Ishikawa (cell line): ENCODE results near the gene PDP2.

Experiments
- CEBPB ChIP-seq: IDR thresholded peaks from 2 replicates; pipeline ENCODE4 v1.6.1; 2012
- CREB1 ChIP-seq: IDR thresholded peaks from 2 replicates; pipeline ENCODE4 v1.6.1; 2012; ENCODE audit warnings: low read depth
- EGR1 ChIP-seq: IDR thresholded peaks from 2 replicates; pipeline ENCODE4 v1.6.1; 2012
- EP300 ChIP-seq: IDR thresholded peaks from 2 replicates; pipeline ENCODE4 v1.6.1; 2012; ENCODE audit warnings: borderline replicate concordance
- FOXM1 ChIP-seq: IDR thresholded peaks from 2 replicates; pipeline ENCODE4 v1.6.1; 2012; ENCODE audit warnings: low read depth, borderline replicate concordance
- MAX ChIP-seq: IDR thresholded peaks from 2 replicates; pipeline ENCODE4 v1.6.1; 2012
- NFIC ChIP-seq: IDR thresholded peaks from 2 replicates; pipeline ENCODE4 v1.6.1; 2012
- RAD21 ChIP-seq: IDR thresholded peaks from 2 replicates; pipeline ENCODE4 v1.6.1; 2012; ENCODE audit warnings: low read depth
- REST ChIP-seq: IDR thresholded peaks from 2 replicates; pipeline ENCODE4 v1.6.1; 2012; ENCODE audit warnings: low read depth, mild to moderate bottlenecking
- TAF1 ChIP-seq: IDR thresholded peaks from 2 replicates; pipeline ENCODE4 v1.6.1; 2012; ENCODE audit warnings: low read depth, mild to moderate bottlenecking
- TCF12 ChIP-seq: IDR thresholded peaks from 2 replicates; pipeline ENCODE4 v1.6.1; 2012; ENCODE audit warnings: low read depth
- TEAD4 ChIP-seq: IDR thresholded peaks from 2 replicates; pipeline ENCODE4 v1.6.1; 2012
- USF1 ChIP-seq: IDR thresholded peaks from 2 replicates; pipeline ENCODE4 v1.6.1; 2012
- YY1 ChIP-seq: IDR thresholded peaks from 2 replicates; pipeline ENCODE4 v1.6.1; 2012; ENCODE audit warnings: low read depth
- ZBTB7A ChIP-seq: IDR thresholded peaks from 2 replicates; pipeline ENCODE4 v1.6.1; 2012; ENCODE audit warnings: low read depth

Gene PDP2

GRCh38 chr16:66881964-66882508 lies 1.7 kb downstream of the PDP2 start:
- TF ChIP-seq USF1 (no peak), REST (no peak), YY1 (no peak), TCF12 (no peak), EP300 (no peak), TAF1 (no peak), TEAD4 (no peak), MAX (no peak), RAD21 (no peak), CEBPB (no peak), NFIC (no peak), CREB1 (no peak), EGR1 (no peak), FOXM1 (no peak), ZBTB7A (no peak)

DNA sequence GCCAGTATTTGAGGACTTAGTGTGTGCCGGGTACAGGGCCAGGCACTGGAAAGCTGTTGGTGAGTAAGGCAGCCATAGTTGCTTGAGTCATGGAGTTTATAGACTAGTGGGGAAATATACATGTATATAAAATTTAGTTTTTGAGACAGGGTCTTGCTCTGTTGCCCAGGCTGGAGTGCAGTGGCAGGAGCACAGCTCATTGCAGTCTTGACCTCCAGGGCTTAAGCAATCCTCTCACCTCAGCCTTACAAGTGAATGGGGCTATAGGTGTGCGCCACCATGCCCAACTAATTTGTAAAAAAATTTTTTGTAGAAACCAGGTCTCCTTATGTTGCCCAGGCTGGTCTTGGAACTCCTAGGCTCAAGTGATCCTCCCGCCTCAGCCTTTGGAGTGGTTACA lies 2.4 kb downstream of the PDP2 start:
- no peak for TF ChIP-seq ZBTB7A
- TF ChIP-seq YY1 = no peak
- TF ChIP-seq FOXM1 = no peak

DNA sequence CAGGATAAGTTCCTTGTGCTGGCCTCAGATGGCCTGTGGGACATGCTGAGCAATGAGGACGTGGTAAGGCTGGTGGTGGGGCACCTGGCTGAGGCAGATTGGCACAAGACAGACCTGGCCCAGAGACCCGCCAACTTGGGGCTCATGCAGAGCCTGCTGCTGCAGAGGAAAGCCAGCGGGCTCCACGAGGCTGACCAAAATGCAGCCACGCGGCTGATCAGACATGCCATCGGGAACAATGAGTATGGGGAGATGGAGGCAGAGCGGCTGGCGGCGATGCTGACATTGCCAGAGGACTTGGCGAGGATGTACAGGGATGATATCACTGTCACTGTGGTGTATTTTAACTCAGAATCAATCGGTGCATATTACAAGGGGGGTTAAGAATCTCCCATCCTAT lies 5.2 kb downstream of the PDP2 start:
- TF ChIP-seq RAD21 = no peak

DNA sequence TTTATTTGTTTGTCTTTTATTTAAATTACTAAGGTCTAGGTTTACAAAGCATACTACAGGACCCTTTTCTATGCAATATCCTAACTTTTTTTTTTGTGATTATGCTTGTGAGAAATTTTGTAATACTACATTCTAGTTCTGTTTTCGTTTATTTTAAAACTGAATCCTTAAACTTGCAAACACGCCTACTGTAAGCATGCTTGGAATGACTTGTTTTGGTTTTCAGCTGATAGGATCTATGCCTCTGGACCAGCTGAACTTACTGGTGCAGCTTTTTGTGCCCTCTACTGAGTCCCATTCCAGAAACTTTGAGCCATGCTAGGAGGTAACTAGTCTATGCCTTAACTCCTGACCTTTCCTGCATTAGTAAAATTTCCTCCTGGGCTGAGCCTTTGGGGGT lies 6.0 kb downstream of the PDP2 start:
- no peak for TF ChIP-seq TCF12
- TF ChIP-seq EGR1 = no peak
- no peak for TF ChIP-seq RAD21
- TF ChIP-seq ZBTB7A = no peak
- TF ChIP-seq CEBPB = no peak
- TF ChIP-seq CREB1 = no peak
- no peak for TF ChIP-seq MAX
- TF ChIP-seq FOXM1 = no peak
- TF ChIP-seq TEAD4 = no peak
- no peak for TF ChIP-seq YY1

- TF ChIP-seq YY1 (no peak), ZBTB7A (no peak), MAX (no peak), REST (no peak), FOXM1 (no peak), TAF1 (no peak), CREB1 (no peak), EGR1 (no peak), NFIC (no peak), CEBPB (no peak), USF1 (no peak), TCF12 (no peak), RAD21 (no peak), EP300 (no peak)
These were observed 6.6 kb downstream of the PDP2 start for GRCh38 chr16:66886914-66887313.
